Bone marrow (tissue), 2 donors: Measurements from ENCODE around the gene AHR.
"Not testable (repeated sequence)": the region's sequence is repeated elsewhere in the genome, so short reads cannot be mapped to it uniquely, and the experiment has no call there.

Source experiments
- DNase-seq, 2 donors: peaks; one replicate each; lab custom pipeline; 2025; lab: John Stamatoyannopoulos, UW

Gene AHR

GRCh38 chr7:17339952-17340351, 41.5 kb downstream of the AHR start:
- DNase-seq = no peak

GRCh38 chr7:17340655-17341054, 42.2 kb downstream of the AHR start:
- DNase-seq = no peak

GRCh38 chr7:17342756-17343155, 44.3 kb downstream of the AHR start:
- no peak for DNase-seq

GRCh38 chr7:17347401-17347800, 48.9 kb downstream of the AHR start:
- no peak for DNase-seq

- not testable (repeated sequence) for DNase-seq
Observed at GRCh38 chr7:17348932-17349331, 50.5 kb downstream of the AHR start.

GRCh38 chr7:17350321-17350720, 51.9 kb downstream of the AHR start:
- DNase-seq = not testable (repeated sequence)

GRCh38 chr7:17353650-17354419, 55.4 kb downstream of the AHR start:
- not testable (repeated sequence) for DNase-seq

- DNase-seq = no peak
Observed at GRCh38 chr7:17354473-17354872, 56.0 kb downstream of the AHR start.

- no peak for DNase-seq
Observed at GRCh38 chr7:17355050-17355449, 56.6 kb downstream of the AHR start.

- no peak for DNase-seq
Observed at GRCh38 chr7:17357952-17358351, 59.5 kb downstream of the AHR start.

- no peak for DNase-seq
Observed at GRCh38 chr7:17359610-17360009, 61.2 kb downstream of the AHR start.

- DNase-seq = peak in 1 of 2 donors; percentile 14
Observed at GRCh38 chr7:17362439-17363105, 64.1 kb downstream of the AHR start.

- DNase-seq = no peak
Observed at GRCh38 chr7:17364671-17365070, 66.2 kb downstream of the AHR start.

- DNase-seq = no peak
Observed at GRCh38 chr7:17365775-17366174, 67.3 kb downstream of the AHR start.

- no peak for DNase-seq
Observed at GRCh38 chr7:17367502-17367901, 69.0 kb downstream of the AHR start.

- DNase-seq = no peak
Observed at GRCh38 chr7:17368856-17369524, 70.5 kb downstream of the AHR start.

- DNase-seq = peak; percentile 28 to 84
Observed at GRCh38 chr7:17369691-17370426, 71.4 kb downstream of the AHR start.

GRCh38 chr7:17370901-17371585, 72.6 kb downstream of the AHR start:
- DNase-seq = no peak

- peak in 1 of 2 donors; percentile 22 for DNase-seq
Observed at GRCh38 chr7:17371671-17372524, 73.4 kb downstream of the AHR start.

GRCh38 chr7:17374157-17374556, 75.7 kb downstream of the AHR start:
- no peak for DNase-seq

GRCh38 chr7:17374654-17375053, 76.2 kb downstream of the AHR start:
- no peak for DNase-seq
